ENCODE data around the gene CASR.

- TF ChIP-seq CTCF (IDR thresholded peaks at IDR 0.05; ENCODE audit: insufficient read depth, low read length, poor library complexity, severe bottlenecking) (peak; percentile 70), EZH2phosphoT487 (conservative IDR thresholded peaks at IDR 0.05; ENCODE audit: low read length) (no peak)
Measured at GRCh38 chr3:122299872-122300460, 116.5 kb downstream of the CASR start.

Data from SU-DHL-6 (cell line).